BE2C (cell line): ENCODE results near the gene MEGF8.
A peak's percentile ranks its signal among the peaks of the same experiment; 100 is the strongest.

ENCODE experiments used
- DNase-seq: peaks from one replicate; pipeline ENCODE4 v3.0.0-alpha.2; 2020
- H3K27me3 ChIP-seq: fragments of 250-450 bp; sonication (Bioruptor Pico); 2 replicates; pipeline ENCODE4 v1.5.1; 2020; ENCODE audit warnings: mild to moderate bottlenecking
- H3K36me3 ChIP-seq: fragments of 250-450 bp; sonication (Bioruptor Pico); 2 replicates; pipeline ENCODE4 v1.5.1; 2020; ENCODE audit warnings: mild to moderate bottlenecking
- H3K4me1 ChIP-seq: fragments of 250-450 bp; sonication (Bioruptor Pico); 2 replicates; pipeline ENCODE4 v1.5.1; 2020
- H3K4me3 ChIP-seq: 2 replicates; pipeline ENCODE4 v1.5.1; 2011; ENCODE audit warnings: low read depth, low read length
- H3K9me3 ChIP-seq: fragments of 250-450 bp; sonication (Bioruptor Pico); 2 replicates; pipeline ENCODE4 v1.5.1; 2020
- TF ChIP-seq, protein P1 (sequence below): IDR thresholded peaks from 2 replicates; pipeline ENCODE4 v1.5.1; 2012; ENCODE audit warnings: mild to moderate bottlenecking, low read depth, low read length

MEGF8 gene

DNA sequence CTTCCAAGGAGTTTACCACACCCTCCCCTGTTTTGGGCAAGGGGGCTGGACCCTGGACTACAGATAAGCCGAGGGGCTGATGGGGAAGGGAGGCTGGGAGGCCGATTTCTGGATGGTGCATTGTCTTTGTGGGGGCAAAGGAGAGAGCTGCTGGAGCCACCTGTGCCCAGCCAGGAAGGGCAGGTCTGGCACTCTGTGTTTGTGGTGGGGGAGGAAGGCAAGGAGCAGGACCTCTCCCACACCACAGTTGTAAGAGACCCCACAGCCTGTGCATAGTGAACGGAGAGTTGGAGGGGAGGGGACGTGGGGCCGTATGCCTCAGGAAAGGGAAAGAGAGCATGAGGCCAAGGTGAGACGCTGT is 39.5 kb upstream of the MEGF8 start:
- TF ChIP-seq, protein P1, sequence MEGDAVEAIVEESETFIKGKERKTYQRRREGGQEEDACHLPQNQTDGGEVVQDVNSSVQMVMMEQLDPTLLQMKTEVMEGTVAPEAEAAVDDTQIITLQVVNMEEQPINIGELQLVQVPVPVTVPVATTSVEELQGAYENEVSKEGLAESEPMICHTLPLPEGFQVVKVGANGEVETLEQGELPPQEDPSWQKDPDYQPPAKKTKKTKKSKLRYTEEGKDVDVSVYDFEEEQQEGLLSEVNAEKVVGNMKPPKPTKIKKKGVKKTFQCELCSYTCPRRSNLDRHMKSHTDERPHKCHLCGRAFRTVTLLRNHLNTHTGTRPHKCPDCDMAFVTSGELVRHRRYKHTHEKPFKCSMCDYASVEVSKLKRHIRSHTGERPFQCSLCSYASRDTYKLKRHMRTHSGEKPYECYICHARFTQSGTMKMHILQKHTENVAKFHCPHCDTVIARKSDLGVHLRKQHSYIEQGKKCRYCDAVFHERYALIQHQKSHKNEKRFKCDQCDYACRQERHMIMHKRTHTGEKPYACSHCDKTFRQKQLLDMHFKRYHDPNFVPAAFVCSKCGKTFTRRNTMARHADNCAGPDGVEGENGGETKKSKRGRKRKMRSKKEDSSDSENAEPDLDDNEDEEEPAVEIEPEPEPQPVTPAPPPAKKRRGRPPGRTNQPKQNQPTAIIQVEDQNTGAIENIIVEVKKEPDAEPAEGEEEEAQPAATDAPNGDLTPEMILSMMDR: no peak; the same call in 1 of the 2 replicates
- no peaks in the 10 kb centered on the region for H3K27me3 ChIP-seq
- peaks cover 27% of the 10 kb centered on the region for H3K4me1 ChIP-seq
- peaks cover 41% of the 10 kb centered on the region for H3K36me3 ChIP-seq
- no peaks in the 10 kb centered on the region for H3K9me3 ChIP-seq
- H3K4me3 ChIP-seq: peak overlapping the region; percentile 68
- no peak for DNase-seq

GRCh38 chr19:42286349-42287016 is 39.0 kb upstream of the MEGF8 start:
- no peaks in the 10 kb centered on the region for H3K27me3 ChIP-seq
- DNase-seq: peak; percentile 82
- peaks cover 46% of the 10 kb centered on the region for H3K36me3 ChIP-seq
- peak overlapping the region; percentile 68 for H3K4me3 ChIP-seq
- H3K4me1 ChIP-seq: peaks cover 24% of the 10 kb centered on the region
- TF ChIP-seq, protein P1: no peak
- H3K9me3 ChIP-seq: no peaks in the 10 kb centered on the region

- peaks cover 16% of the 10 kb centered on the region for H3K4me1 ChIP-seq
- H3K4me3 ChIP-seq: peak overlapping the region; percentile 23; the same call in 1 of the 2 replicates
- peaks cover 53% of the 10 kb centered on the region for H3K36me3 ChIP-seq
- no peak for DNase-seq
- TF ChIP-seq, protein P1: no peak; the same call in 1 of the 2 replicates
- no peaks in the 10 kb centered on the region for H3K27me3 ChIP-seq
- H3K9me3 ChIP-seq: no peaks in the 10 kb centered on the region
Observed at GRCh38 chr19:42287017-42287826, 38.2 kb upstream of the MEGF8 start.

DNA sequence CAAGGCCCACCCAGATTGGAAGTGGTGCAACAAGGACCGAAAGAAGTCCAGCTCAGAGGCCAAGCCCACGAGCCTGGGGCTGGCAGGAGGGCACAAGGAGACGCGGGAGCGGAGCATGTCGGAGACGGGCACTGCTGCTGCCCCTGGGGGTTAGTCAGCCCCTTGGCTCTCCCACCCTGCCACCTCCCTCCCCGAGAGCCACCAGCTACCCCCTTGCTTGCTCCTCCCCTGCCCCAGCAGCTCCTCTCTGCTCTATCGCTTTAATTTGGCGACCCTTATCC is 37.7 kb upstream of the MEGF8 start:
- H3K4me3 ChIP-seq: no peak overlapping the region
- no peaks in the 10 kb centered on the region for H3K27me3 ChIP-seq
- H3K4me1 ChIP-seq: peaks cover 13% of the 10 kb centered on the region
- no peaks in the 10 kb centered on the region for H3K9me3 ChIP-seq
- DNase-seq: no peak
- peaks cover 59% of the 10 kb centered on the region for H3K36me3 ChIP-seq
- TF ChIP-seq, protein P1: no peak

DNA sequence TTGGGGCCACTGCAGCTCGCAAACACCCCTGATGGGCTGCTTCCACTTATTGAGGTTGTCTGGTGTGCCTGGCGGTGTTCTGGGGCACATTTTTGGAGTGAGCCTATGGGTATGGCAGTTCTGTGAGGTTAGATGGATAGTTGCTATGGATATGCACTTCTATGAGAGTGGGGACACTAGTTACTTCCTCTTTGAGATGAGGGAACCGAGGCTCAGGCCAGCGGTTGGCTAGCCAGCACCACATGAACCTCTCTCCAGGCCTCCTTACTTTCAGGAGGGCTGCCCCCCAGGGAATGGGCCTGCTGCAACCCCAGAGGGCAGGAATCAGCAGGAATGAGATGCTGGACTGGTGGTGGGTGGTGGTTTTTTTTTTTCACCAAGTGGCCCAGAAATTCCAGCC is 37.0 kb upstream of the MEGF8 start:
- no peak overlapping the region for H3K4me3 ChIP-seq
- no peaks in the 10 kb centered on the region for H3K27me3 ChIP-seq
- H3K4me1 ChIP-seq: peaks cover 7% of the 10 kb centered on the region
- no peaks in the 10 kb centered on the region for H3K9me3 ChIP-seq
- peaks cover 65% of the 10 kb centered on the region for H3K36me3 ChIP-seq
- TF ChIP-seq, protein P1: no peak
- no peak for DNase-seq
